H1 (cell line): ENCODE measurements around the gene ARID5B. TPM values are rescaled to one million over a fixed set of nuclear protein-coding genes. Genes with fewer than 3 reads are reported as not detected.

Experiments
- CTCF ChIA-PET: fragments of 300-600 bp; sonication (Branson Sonifier 250); formaldehyde crosslinking; loops from one replicate; lab custom pipeline; 2021; ENCODE audit not compliant: partially characterized antibody; lab: Charles Lee
- POLR2A ChIA-PET: fragments of 300-600 bp; sonication (Branson Sonifier 250); formaldehyde crosslinking; loops from one replicate; lab custom pipeline; 2021; ENCODE audit warnings: inconsistent platforms; ENCODE audit not compliant: partially characterized antibody; lab: Charles Lee
- DNase-seq, 2 experiments: peaks; one replicate each; pipeline versions ENCODE4 v3.0.0 to v3.0.0-alpha.2; 2010 to 2022; ENCODE audit warnings: low spot score in 2 of 2, low read depth in 1 of 2, mixed read lengths in 1 of 2
- FAIRE-seq: peaks from 2 replicates; lab custom pipeline; 2011; peaks lifted over from hg19 to GRCh38; lab: Jason Lieb, UNC
- H2AFZ ChIP-seq: 2 replicates; pipeline ENCODE4 v1.8.1; 2012; ENCODE audit warnings: low read length, inconsistent platforms
- H2AK5ac ChIP-seq: 2 replicates; pipeline ENCODE4 v1.6.1; 2013; ENCODE audit warnings: low read depth, low read length
- H2BK120ac ChIP-seq: replicated peaks from 2 replicates; pipeline ENCODE3; 2013; ENCODE audit warnings: low read depth, low read length, inconsistent platforms
- H2BK12ac ChIP-seq: 2 replicates; pipeline ENCODE4 v1.6.1; 2013; ENCODE audit warnings: low read depth, low read length
- H2BK15ac ChIP-seq: 2 replicates; pipeline ENCODE4 v1.6.1; 2013; ENCODE audit warnings: low read length
- H2BK20ac ChIP-seq: 2 replicates; pipeline ENCODE4 v1.6.1; 2013; ENCODE audit warnings: low read length
- H2BK5ac ChIP-seq: 2 replicates; pipeline ENCODE4 v1.6.1; 2013; ENCODE audit warnings: low read depth, low read length
- H3K14ac ChIP-seq: 2 replicates; pipeline ENCODE4 v1.6.1; 2013; ENCODE audit warnings: inconsistent platforms; ENCODE audit not compliant: insufficient read length
- H3K18ac ChIP-seq: 2 replicates; pipeline ENCODE4 v1.6.1; 2013; ENCODE audit warnings: low read length; ENCODE audit errors: extremely low read depth
- H3K23ac ChIP-seq: 2 replicates; pipeline ENCODE4 v1.6.1; 2013; ENCODE audit warnings: inconsistent platforms; ENCODE audit not compliant: insufficient read length
- H3K23me2 ChIP-seq: 2 replicates; pipeline ENCODE4 v1.6.1; 2013; ENCODE audit warnings: low read depth, low read length
- H3K27ac ChIP-seq: 2 replicates; pipeline ENCODE4 v1.6.1; 2011; ENCODE audit warnings: low read depth, low read length, inconsistent platforms
- H3K27me3 ChIP-seq, 4 experiments: replicated peaks in 1 of 4; 1 replicate in 1 of 4; 2 replicates in 3 of 4; pipeline versions ENCODE4 v1.6.1 to v1.8.1; 2011 to 2013; ENCODE audit warnings: low read length in 3 of 4, mild to moderate bottlenecking in 3 of 4, inconsistent platforms in 2 of 4, mixed read lengths in 2 of 4, moderate library complexity in 1 of 4; ENCODE audit not compliant: control insufficient read depth in 3 of 4, insufficient read depth in 3 of 4; ENCODE audit errors: extremely low read depth in 1 of 4
- H3K36me3 ChIP-seq, 4 experiments: 2 replicates each; pipeline versions ENCODE4 v1.6.1 to v1.8.1; 2011 to 2013; ENCODE audit warnings: mild to moderate bottlenecking in 4 of 4, low read length in 3 of 4, moderate library complexity in 2 of 4, control low read depth in 1 of 4, inconsistent platforms in 1 of 4; ENCODE audit not compliant: insufficient read depth in 4 of 4, control insufficient read depth in 2 of 4
- H3K4ac ChIP-seq: replicated peaks from 2 replicates; pipeline ENCODE3; 2013; ENCODE audit warnings: low read length, low read depth, mixed read lengths, inconsistent platforms; ENCODE audit not compliant: insufficient read length
- H3K4me1 ChIP-seq, 4 experiments: replicated peaks in 1 of 4; 1 replicate in 1 of 4; 2 replicates in 3 of 4; pipeline versions ENCODE4 v1.6.1 to v1.8.1; 2011 to 2013; ENCODE audit warnings: low read length in 3 of 4, inconsistent platforms in 2 of 4, mixed read lengths in 1 of 4; ENCODE audit not compliant: insufficient read depth in 4 of 4, control insufficient read depth in 3 of 4
- H3K4me2 ChIP-seq, 2 experiments: 2 replicates each; pipeline versions ENCODE4 v1.6.1 to v1.8.1; 2011 to 2013; ENCODE audit warnings: low read depth in 2 of 2, low read length in 2 of 2, control low read depth in 1 of 2, inconsistent platforms in 1 of 2, mild to moderate bottlenecking in 1 of 2; ENCODE audit not compliant: insufficient read depth in 1 of 2
- H3K4me3 ChIP-seq, 4 experiments: fragments of 200-600, 300-600 bp in 1 of 4; sonication (generic), shearing (Covaris generic), sonication (Bioruptor Twin) in 1 of 4; 2 replicates each; pipeline versions ENCODE4 v1.5.1 to v1.8.1; 2011 to 2016; ENCODE audit warnings: low read length in 4 of 4, low read depth in 3 of 4, control low read depth in 2 of 4, inconsistent platforms in 2 of 4, mild to moderate bottlenecking in 2 of 4, mixed read lengths in 1 of 4, moderate library complexity in 1 of 4; ENCODE audit not compliant: insufficient read depth in 2 of 4; ENCODE audit errors: extremely low read depth in 1 of 4
- H3K56ac ChIP-seq: replicated peaks from 2 replicates; pipeline ENCODE3; 2013; ENCODE audit warnings: low read depth, mild to moderate bottlenecking, mixed read lengths, low read length, inconsistent platforms; ENCODE audit not compliant: insufficient read length
- H3K79me1 ChIP-seq: 2 replicates; pipeline ENCODE4 v1.6.1; 2013; ENCODE audit warnings: low read depth, low read length, control low read depth
- H3K79me2 ChIP-seq, 2 experiments: 2 replicates each; pipeline versions ENCODE4 v1.6.1 to v1.8.1; 2012 to 2013; ENCODE audit warnings: low read length in 2 of 2, mild to moderate bottlenecking in 2 of 2, inconsistent platforms in 1 of 2; ENCODE audit not compliant: insufficient read depth in 2 of 2, control insufficient read depth in 1 of 2
- H3K9ac ChIP-seq, 4 experiments: replicated peaks in 1 of 4; 1 replicate in 1 of 4; 2 replicates in 3 of 4; pipeline versions ENCODE4 v1.6.1 to v1.8.1; 2011 to 2013; ENCODE audit warnings: low read depth in 3 of 4, low read length in 3 of 4, control low read depth in 2 of 4, mild to moderate bottlenecking in 2 of 4, moderate library complexity in 2 of 4, inconsistent platforms in 1 of 4; ENCODE audit errors: extremely low read depth in 1 of 4
- H3K9me3 ChIP-seq, 2 experiments: 2 replicates each; pipeline versions ENCODE4 v1.6.1 to v1.8.1; 2012 to 2013; ENCODE audit warnings: mild to moderate bottlenecking in 2 of 2, moderate library complexity in 2 of 2, control low read depth in 1 of 2, inconsistent platforms in 1 of 2, low read depth in 1 of 2, low read length in 1 of 2, mixed read lengths in 1 of 2; ENCODE audit not compliant: insufficient read depth in 2 of 2
- H4K20me1 ChIP-seq, 2 experiments: replicated peaks in 1 of 2; 2 replicates each; pipeline versions ENCODE3 to v1.8.1; 2011 to 2013; ENCODE audit warnings: inconsistent platforms in 2 of 2, low read length in 2 of 2, mild to moderate bottlenecking in 1 of 2; ENCODE audit not compliant: insufficient read depth in 2 of 2, control insufficient read depth in 1 of 2
- H4K5ac ChIP-seq: 2 replicates; pipeline ENCODE4 v1.6.1; 2013; ENCODE audit warnings: low read length, low read depth, mixed read lengths, inconsistent platforms; ENCODE audit not compliant: insufficient read length
- H4K8ac ChIP-seq: 2 replicates; pipeline ENCODE4 v1.8.0; 2013; ENCODE audit warnings: mild to moderate bottlenecking, moderate library complexity, low read length, inconsistent platforms; ENCODE audit not compliant: insufficient read depth; ENCODE audit errors: extremely low read depth
- H4K91ac ChIP-seq: replicated peaks from 2 replicates; pipeline ENCODE3; 2013; ENCODE audit warnings: low read length, mixed read lengths, inconsistent platforms; ENCODE audit not compliant: insufficient read length
- EZH2 ChIP-seq: fragments of 200-600 bp; sonication (generic); IDR thresholded peaks from 2 replicates; pipeline ENCODE4 v1.7.1; 2012; ENCODE audit warnings: low read depth, mild to moderate bottlenecking, moderate library complexity, low read length, inconsistent platforms; ENCODE audit not compliant: severe bottlenecking
- WGBS, 2 experiments: shearing (Covaris generic) in 1 of 2; methylation state at CpG; one replicate each; pipeline versions ENCODE4 v1.1.6 to v1.1.7; 2013 to 2015; ENCODE audit warnings: low lambda C conversion rate in 2 of 2, mixed read lengths in 2 of 2, inconsistent platforms in 1 of 2, low coverage in 1 of 2, missing lambda C conversion rate in 1 of 2; ENCODE audit not compliant: insufficient replicate concordance in 2 of 2, insufficient coverage in 1 of 2, insufficient read length in 1 of 2; ENCODE audit errors: extremely low coverage in 1 of 2, missing lambda C conversion rate in 1 of 2; 5-methylcytosine and 5-hydroxymethylcytosine counted together
- polyA plus RNA-seq, 7 experiments: library from polyadenylated mRNA; depleted of rRNA in 3 of 7; stranded (reverse) in 5 of 7; unstranded in 2 of 7; fragments of >200 nt in 5 of 7; fragments of 200-250 nt in 2 of 7; gene quantifications; 1 replicate in 5 of 7; 2 replicates in 1 of 7; 4 replicates in 1 of 7; pipeline versions ENCODE4 v1.2.1 to v1.2.3, GENCODE V29; 2011 to 2013; ENCODE audit warnings: missing spikeins in 2 of 7, mixed read lengths in 2 of 7
- total RNA-seq: library from RNA; stranded (reverse); fragmentation: NEBNext Ultra II Directional; extraction: Animal tissue kit (Norgen Biotek cat#: 25700); gene quantifications from 2 replicates; pipeline ENCODE4 v1.2.1, GENCODE V29; 2021

Gene ARID5B
- total and polyA plus RNA-seq, 2 of the 8 experiments (the other 6 are each of a cell fraction or from before 2014, with no cell fraction given), result 0.21 to 1.1 TPM

GRCh38 chr10:61871487-61871886, 30.0 kb upstream of the ARID5B start:
- no peak overlapping the region for H3K18ac ChIP-seq
- no peak overlapping the region for H2BK12ac ChIP-seq
- no peak for TF ChIP-seq EZH2
- no peaks in the 10 kb centered on the region for H3K79me1 ChIP-seq
- H2BK5ac ChIP-seq, result no peak overlapping the region
- no peak overlapping the region for H2AFZ ChIP-seq
- no peak overlapping the region for H4K5ac ChIP-seq
- H2AK5ac ChIP-seq, result no peak overlapping the region
- H3K79me2 ChIP-seq, result no peaks in the 10 kb centered on the region
- H3K9me3 ChIP-seq, result no peaks in the 10 kb centered on the region
- POLR2A ChIA-PET, result no interaction called here
- no peak overlapping the region for H3K27ac ChIP-seq
- H3K14ac ChIP-seq, result no peak overlapping the region
- H3K4me3 ChIP-seq, result no peak overlapping the region
- H2BK20ac ChIP-seq, result no peak overlapping the region
- no peak overlapping the region for H4K91ac ChIP-seq
- no peak overlapping the region for H3K23ac ChIP-seq
- no peak overlapping the region for H2BK120ac ChIP-seq
- no peaks in the 10 kb centered on the region for H3K23me2 ChIP-seq
- H3K4me2 ChIP-seq, result no peak overlapping the region
- no peak overlapping the region for H3K4ac ChIP-seq
- H3K4me1 ChIP-seq, result no peaks in the 10 kb centered on the region
- DNase-seq, result no peak
- H3K56ac ChIP-seq, result no peak overlapping the region
- no peak overlapping the region for H4K8ac ChIP-seq
- H3K36me3 ChIP-seq, result no peaks in the 10 kb centered on the region
- H3K27me3 ChIP-seq, result no peaks in the 10 kb centered on the region; a peak in 1 of 7 replicates
- 86% methylated on average over 6 of the region's 6 CpGs; no CpG with 5 or more reads in 1 of the 2 experiments for WGBS, 2 experiments
- H4K20me1 ChIP-seq, result no peaks in the 10 kb centered on the region
- CTCF ChIA-PET, result interaction anchor here (1.0 to 2.2 kb wide), 2 partner anchors 20 to 121 kb away, joined by 3 to 6 read pairs; no protein-coding TSS in a partner anchor
- H2BK15ac ChIP-seq, result no peak overlapping the region
- no peak for FAIRE-seq
- no peak overlapping the region for H3K9ac ChIP-seq
